Bronchial epithelial cell (primary cell): ENCODE data around the gene PLEKHM3. TPM values are rescaled to one million over a fixed set of nuclear protein-coding genes. Genes with fewer than 3 reads are reported as not detected.

Experiments used
- DNase-seq: peaks from one replicate; pipeline ENCODE4 v3.0.0-alpha.2; 2010; ENCODE audit warnings: low read depth
- FAIRE-seq: peaks from 2 replicates; lab custom pipeline; 2011; peaks lifted over from hg19 to GRCh38; lab: Jason Lieb, UNC
- H3K27me3 ChIP-seq: 2 replicates; pipeline ENCODE4 v1.5.1; 2011; ENCODE audit warnings: low read length; ENCODE audit not compliant: control insufficient read depth, insufficient read depth
- H3K36me3 ChIP-seq: 2 replicates; pipeline ENCODE4 v1.5.1; 2011; ENCODE audit warnings: low read length; ENCODE audit not compliant: control insufficient read depth, insufficient read depth
- H3K4me3 ChIP-seq: 2 replicates; pipeline ENCODE4 v1.5.1; 2011; ENCODE audit warnings: mild to moderate bottlenecking, low read depth, low read length, control low read depth
- total RNA-seq: library from RNA; depleted of rRNA; stranded (reverse); fragments of >200 nt; gene quantifications from 2 replicates; pipeline ENCODE4 v1.2.1, GENCODE V29; 2014
- TF ChIP-seq, protein P1 (sequence below): IDR thresholded peaks from 2 replicates; pipeline ENCODE4 v1.5.1; 2011; ENCODE audit warnings: mild to moderate bottlenecking, moderate library complexity, low read length, control low read depth, inconsistent platforms; ENCODE audit not compliant: insufficient read depth, severe bottlenecking

PLEKHM3 gene
- total RNA-seq, 1 donor from 2014 or later = 9.5 TPM

DNA sequence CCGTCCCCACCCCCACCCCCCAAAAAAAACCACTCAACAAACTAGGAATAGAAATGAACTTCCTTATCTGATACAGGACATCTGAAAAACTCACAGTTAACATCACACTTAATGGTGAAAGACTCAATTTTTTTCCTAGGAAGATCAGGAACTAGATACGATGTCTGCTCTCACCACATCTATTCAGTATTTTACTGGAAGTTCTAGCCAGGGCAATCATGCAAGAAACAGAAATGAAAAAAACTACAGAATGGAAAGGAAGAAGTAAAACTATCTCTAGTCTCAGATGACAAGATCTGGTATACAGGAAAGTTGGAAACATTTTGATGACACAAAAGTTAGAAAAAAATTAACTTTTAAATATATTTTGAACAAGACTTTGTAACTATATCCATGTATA lies 141.2 kb downstream of the PLEKHM3 start:
- TF ChIP-seq, protein P1, sequence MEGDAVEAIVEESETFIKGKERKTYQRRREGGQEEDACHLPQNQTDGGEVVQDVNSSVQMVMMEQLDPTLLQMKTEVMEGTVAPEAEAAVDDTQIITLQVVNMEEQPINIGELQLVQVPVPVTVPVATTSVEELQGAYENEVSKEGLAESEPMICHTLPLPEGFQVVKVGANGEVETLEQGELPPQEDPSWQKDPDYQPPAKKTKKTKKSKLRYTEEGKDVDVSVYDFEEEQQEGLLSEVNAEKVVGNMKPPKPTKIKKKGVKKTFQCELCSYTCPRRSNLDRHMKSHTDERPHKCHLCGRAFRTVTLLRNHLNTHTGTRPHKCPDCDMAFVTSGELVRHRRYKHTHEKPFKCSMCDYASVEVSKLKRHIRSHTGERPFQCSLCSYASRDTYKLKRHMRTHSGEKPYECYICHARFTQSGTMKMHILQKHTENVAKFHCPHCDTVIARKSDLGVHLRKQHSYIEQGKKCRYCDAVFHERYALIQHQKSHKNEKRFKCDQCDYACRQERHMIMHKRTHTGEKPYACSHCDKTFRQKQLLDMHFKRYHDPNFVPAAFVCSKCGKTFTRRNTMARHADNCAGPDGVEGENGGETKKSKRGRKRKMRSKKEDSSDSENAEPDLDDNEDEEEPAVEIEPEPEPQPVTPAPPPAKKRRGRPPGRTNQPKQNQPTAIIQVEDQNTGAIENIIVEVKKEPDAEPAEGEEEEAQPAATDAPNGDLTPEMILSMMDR = no peak
- FAIRE-seq (no peak), DNase-seq (no peak)
- no peaks in the 10 kb centered on the region for H3K27me3 ChIP-seq
- H3K36me3 ChIP-seq = no peaks in the 10 kb centered on the region
- no peak overlapping the region for H3K4me3 ChIP-seq

DNA sequence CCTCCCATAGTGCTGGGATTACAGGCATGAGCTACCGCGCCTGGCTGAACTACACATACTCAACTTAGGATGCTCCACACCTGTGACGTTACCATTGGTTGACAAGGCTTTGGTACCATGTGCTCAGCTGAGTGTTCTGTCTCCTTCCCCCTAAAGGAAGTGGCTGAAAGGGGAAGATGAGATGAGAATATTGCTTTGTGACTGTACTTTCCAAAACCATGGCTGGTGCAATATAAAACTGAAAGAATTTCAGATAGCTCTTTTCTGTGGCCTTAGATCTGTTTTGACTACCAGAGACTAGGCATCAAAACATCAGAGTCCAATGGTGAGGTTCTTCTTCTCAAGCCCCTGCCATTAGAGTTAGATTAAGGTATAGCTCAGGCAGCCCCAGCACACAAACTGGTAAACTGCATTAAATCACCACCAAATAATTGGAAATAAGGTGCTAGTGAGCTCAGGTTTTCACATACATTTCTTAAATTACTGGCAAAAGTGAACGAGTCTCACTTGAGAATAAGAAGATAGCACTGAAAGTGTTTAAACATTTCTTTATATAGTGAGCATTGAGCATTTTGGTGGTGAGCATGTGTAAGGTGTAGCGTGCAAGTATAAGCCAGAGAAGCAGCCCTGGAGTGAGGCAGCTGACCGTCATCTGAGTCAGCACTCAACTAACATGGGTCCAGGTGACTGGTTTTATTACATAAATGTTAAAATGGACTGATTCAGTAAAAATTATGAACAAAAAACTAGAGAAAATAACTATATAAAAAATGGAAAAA lies 142.1 kb downstream of the PLEKHM3 start:
- TF ChIP-seq, protein P1 = no peak
- Histone ChIP-seq H3K27me3 (no peaks in the 10 kb centered on the region), H3K4me3 (no peak overlapping the region), H3K36me3 (no peaks in the 10 kb centered on the region)
- DNase-seq = no peak
- FAIRE-seq = no peak

DNA sequence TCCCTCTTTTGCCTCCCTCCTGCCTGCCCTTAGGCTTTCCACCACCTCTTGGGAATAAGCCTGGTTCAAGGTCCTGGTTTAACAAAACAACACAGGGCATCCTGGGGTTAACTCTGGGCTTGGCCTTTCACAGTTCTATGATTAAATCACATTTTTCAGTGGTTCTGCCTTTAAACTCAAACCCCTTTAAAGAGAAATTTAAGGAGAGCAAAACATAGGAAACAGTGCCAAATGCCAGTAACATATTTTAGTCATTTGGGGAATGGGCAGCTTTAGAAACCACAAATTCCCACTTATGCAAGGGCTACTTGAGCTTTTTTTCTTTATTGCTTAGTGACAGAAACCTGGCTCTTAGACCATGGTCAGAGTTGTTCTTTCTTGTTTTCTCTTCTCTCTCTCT lies 143.4 kb downstream of the PLEKHM3 start:
- FAIRE-seq = no peak
- TF ChIP-seq, protein P1 = no peak
- no peaks in the 10 kb centered on the region for H3K36me3 ChIP-seq
- no peak for DNase-seq
- no peaks in the 10 kb centered on the region for H3K27me3 ChIP-seq
- no peak overlapping the region for H3K4me3 ChIP-seq

DNA sequence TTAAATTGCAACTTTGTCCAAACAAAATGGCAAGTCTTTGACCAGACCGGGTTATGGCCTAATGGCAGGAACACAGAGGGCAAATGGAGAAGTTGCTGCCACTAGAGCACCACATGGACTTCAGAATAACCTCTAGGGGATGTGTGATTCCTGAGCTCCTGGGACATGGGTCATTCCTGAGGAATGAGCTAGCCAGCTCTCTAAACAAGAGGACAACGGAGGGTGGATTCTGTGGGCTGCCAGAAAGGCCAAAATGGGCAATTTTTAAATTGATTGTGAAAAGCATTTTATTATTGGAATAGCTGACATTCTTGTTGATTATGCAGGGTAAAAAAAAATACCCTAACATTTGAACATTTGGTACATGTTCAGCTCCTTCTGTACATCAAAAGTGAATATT lies 145.8 kb downstream of the PLEKHM3 start:
- FAIRE-seq (no peak), DNase-seq (peak; percentile 18)
- Histone ChIP-seq H3K27me3 (no peaks in the 10 kb centered on the region), H3K4me3 (no peak overlapping the region), H3K36me3 (no peaks in the 10 kb centered on the region)
- TF ChIP-seq, protein P1 = no peak

DNA sequence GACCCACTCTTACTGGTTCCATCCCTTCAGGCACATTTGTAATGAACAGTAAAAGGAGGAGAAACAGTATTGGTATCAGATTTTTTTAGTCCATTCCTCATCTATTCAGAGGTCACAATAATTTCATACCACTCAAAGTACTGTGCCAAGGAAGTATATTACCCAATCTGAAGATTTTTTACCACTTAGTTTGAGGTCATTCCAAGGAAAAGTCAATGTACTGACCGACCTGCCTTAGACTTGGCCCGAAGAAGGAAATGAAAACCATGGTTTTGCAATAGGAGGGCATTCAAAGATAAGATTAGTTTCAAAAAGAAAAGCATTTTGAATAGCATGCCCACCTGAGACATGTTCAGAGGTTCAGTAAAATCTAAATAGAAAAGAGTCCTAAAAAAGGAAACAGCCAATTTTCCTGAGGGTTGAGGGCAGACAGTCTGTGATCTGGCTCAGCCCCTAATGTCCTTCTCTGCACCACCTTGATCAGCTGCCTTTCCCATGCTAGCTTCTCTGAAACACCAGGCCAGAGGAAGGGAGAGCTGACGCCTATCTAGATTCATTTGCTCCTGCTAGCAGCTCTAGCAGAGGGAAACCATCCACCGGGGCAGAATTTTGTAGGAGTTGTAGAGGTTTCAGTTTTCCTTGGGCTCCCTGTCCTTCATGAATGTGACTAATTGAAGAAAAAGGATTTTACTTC lies 148.3 kb downstream of the PLEKHM3 start:
- H3K27me3 ChIP-seq = no peaks in the 10 kb centered on the region
- DNase-seq = no peak
- H3K4me3 ChIP-seq = no peak overlapping the region
- TF ChIP-seq, protein P1 = no peak
- FAIRE-seq = no peak
- H3K36me3 ChIP-seq = no peaks in the 10 kb centered on the region
